HCT116 (cell line): ENCODE measurements around the gene TOR4A. TPM values are rescaled to one million over a fixed set of nuclear protein-coding genes. Genes with fewer than 3 reads are reported as not detected.

Source experiments
- ATAC-seq: fragments of 200-7000 bp; cut with Tn5 transposase; 2 replicates; pipeline ENCODE4 v1.9.1; 2020; ENCODE audit warnings: mild to moderate bottlenecking, moderate library complexity
- BruUV-seq: library from RNA; stranded (reverse); fragments of 400-500 nt; replicated peaks from 2 replicates; lab custom pipeline; 2021; lab: Mats Ljungman, UMichigan
- CTCF ChIA-PET: fragments of 300-600 bp; sonication (Branson Sonifier 250); formaldehyde crosslinking; loops from one replicate; lab custom pipeline; 2021; ENCODE audit warnings: antibody characterized with exemption; lab: Charles Lee
- POLR2A ChIA-PET: fragments of 300-600, 350-600 bp; sonication (Branson Sonifier 250); formaldehyde crosslinking; loops from one replicate; lab custom pipeline; 2021; ENCODE audit warnings: antibody characterized with exemption; lab: Charles Lee
- RAD21 ChIA-PET, 2 experiments: fragments of 300-600 bp; sonication (Branson Sonifier 250); formaldehyde crosslinking; loops; one replicate each; lab custom pipeline; 2023; ENCODE audit warnings: low total read pairs in 2 of 2; ENCODE audit not compliant: uncharacterized antibody in 2 of 2, unreplicated experiment in 2 of 2, low non-redundant PET in 1 of 2; lab: Charles Lee
- DNase-seq: peaks from one replicate; pipeline ENCODE4 v3.0.0-alpha.2; 2010; ENCODE audit warnings: low read depth, low spot score
- H2AFZ ChIP-seq: fragments of 200-600 bp; shearing (Covaris generic), sonication (generic); 2 replicates; pipeline ENCODE4 v1.6.1; 2017; ENCODE audit warnings: low read depth, mixed run types, mixed read lengths, antibody characterized with exemption, low read length; ENCODE audit not compliant: poor library complexity, severe bottlenecking
- H3K27ac ChIP-seq: 2 replicates; pipeline ENCODE4 v1.5.1; 2012; ENCODE audit warnings: low read depth, low read length
- H3K27me3 ChIP-seq: fragments of 200-600 bp; sonication (generic); 2 replicates; pipeline ENCODE4 v1.6.1; 2016; ENCODE audit warnings: mixed run types, low read length, mixed read lengths; ENCODE audit not compliant: insufficient read depth
- H3K36me3 ChIP-seq, 2 experiments: fragments of 200-500 bp in 1 of 2; fragments of 200-600 bp in 1 of 2; sonication (Bioruptor generic) in 1 of 2; sonication (generic) in 1 of 2; 2 replicates each; pipeline versions ENCODE4 v1.5.1 to v1.6.1; 2014 to 2016; ENCODE audit warnings: low read length in 2 of 2, inconsistent platforms in 1 of 2, mixed read lengths in 1 of 2, mixed run types in 1 of 2; ENCODE audit not compliant: insufficient read depth in 2 of 2, control insufficient read depth in 1 of 2
- H3K4me1 ChIP-seq, 2 experiments: fragments of 200-600 bp in 1 of 2; sonication (generic) in 1 of 2; 2 replicates each; pipeline versions ENCODE4 v1.5.1 to v1.6.1; 2012 to 2017; ENCODE audit warnings: low read length in 2 of 2, inconsistent platforms in 1 of 2, mild to moderate bottlenecking in 1 of 2, mixed read lengths in 1 of 2, mixed run types in 1 of 2, moderate library complexity in 1 of 2; ENCODE audit not compliant: insufficient read depth in 2 of 2, control insufficient read depth in 1 of 2
- H3K4me2 ChIP-seq: fragments of 200-600 bp; sonication (generic); 2 replicates; pipeline ENCODE4 v1.6.1; 2017; ENCODE audit warnings: mixed run types, low read length, mixed read lengths
- H3K4me3 ChIP-seq, 2 experiments: fragments of 200-600 bp in 1 of 2; sonication (generic) in 1 of 2; replicated peaks in 1 of 2; 2 replicates each; pipeline ENCODE4 v1.5.1; 2011 to 2016; ENCODE audit warnings: low read length in 2 of 2, control low read depth in 1 of 2, low read depth in 1 of 2, mild to moderate bottlenecking in 1 of 2, mixed read lengths in 1 of 2, mixed run types in 1 of 2
- H3K79me2 ChIP-seq: fragments of 200-600 bp; sonication (generic); 2 replicates; pipeline ENCODE4 v1.6.1; 2017; ENCODE audit warnings: mild to moderate bottlenecking, mixed run types, low read length, moderate library complexity, mixed read lengths; ENCODE audit not compliant: insufficient read depth
- H3K9ac ChIP-seq: fragments of 200-600 bp; sonication (generic); 2 replicates; pipeline ENCODE4 v1.6.1; 2016; ENCODE audit warnings: low read length, mixed read lengths
- H3K9me2 ChIP-seq: fragments of 200-600 bp; sonication (generic), shearing (Covaris generic); 2 replicates; pipeline ENCODE4 v1.6.1; 2017; ENCODE audit warnings: mixed run types, mild to moderate bottlenecking, moderate library complexity; ENCODE audit not compliant: insufficient read depth
- H3K9me3 ChIP-seq, 2 experiments: fragments of 200-500 bp in 1 of 2; fragments of 200-600 bp in 1 of 2; sonication (Bioruptor generic) in 1 of 2; sonication (generic) in 1 of 2; 2 replicates each; pipeline ENCODE4 v1.6.1; 2014 to 2017; ENCODE audit warnings: low read length in 2 of 2, mixed read lengths in 2 of 2, inconsistent platforms in 1 of 2, low read depth in 1 of 2, mild to moderate bottlenecking in 1 of 2, mixed run types in 1 of 2, moderate library complexity in 1 of 2; ENCODE audit not compliant: control insufficient read depth in 1 of 2, insufficient read depth in 1 of 2
- H4K20me1 ChIP-seq: fragments of 200-600 bp; sonication (generic), shearing (Covaris generic); 2 replicates; pipeline ENCODE4 v1.6.1; 2017; ENCODE audit warnings: mixed run types, mild to moderate bottlenecking, moderate library complexity; ENCODE audit not compliant: insufficient read depth
- EZH2 ChIP-seq: fragments of 200-600 bp; sonication (generic); IDR thresholded peaks from 2 replicates; pipeline ENCODE4 v1.6.1; 2017; ENCODE audit warnings: antibody characterized with exemption, mixed run types
- FOSL1 ChIP-seq: IDR thresholded peaks from 2 replicates; pipeline ENCODE4 v1.6.1; 2012; ENCODE audit warnings: low read depth
- POLR2AphosphoS5 ChIP-seq: IDR thresholded peaks from 2 replicates; pipeline ENCODE4 v1.6.1; 2011; ENCODE audit warnings: mild to moderate bottlenecking, low read depth, low read length, moderate library complexity
- RAD21 ChIP-seq: IDR thresholded peaks from 2 replicates; pipeline ENCODE4 v1.6.1; 2012; ENCODE audit warnings: low read depth, mild to moderate bottlenecking
- SIN3A ChIP-seq: IDR thresholded peaks from 2 replicates; pipeline ENCODE4 v1.6.1; 2012; ENCODE audit warnings: low read depth
- YY1 ChIP-seq: IDR thresholded peaks from 2 replicates; pipeline ENCODE4 v1.6.1; 2011; ENCODE audit warnings: low read length, low read depth, moderate library complexity, mild to moderate bottlenecking; ENCODE audit not compliant: insufficient replicate concordance; ENCODE audit errors: extremely low read depth
- ZFX ChIP-seq: fragments of 450-650 bp; IDR thresholded peaks from 2 replicates; pipeline ENCODE4 v1.6.1; 2017
- intact Hi-C: fragments of 100-400 bp; cut with micrococcal nuclease; formaldehyde crosslinking; loops from 2 replicates; pipeline ENCODE4 v1.10.0; 2022
- total RNA-seq: library from RNA; stranded (reverse); gene quantifications from one replicate; pipeline ENCODE4 v1.2.1, GENCODE V29; 2021; ENCODE audit not compliant: unreplicated experiment
- TF ChIP-seq, protein P1 (sequence below), 3 experiments: fragments of 200-600 bp in 1 of 3; sonication (generic) in 1 of 3; IDR thresholded peaks in 2 of 3; conservative IDR thresholded peaks in 1 of 3; 2 replicates each; pipeline ENCODE4 v1.5.1; 2012 to 2017; ENCODE audit warnings: low read depth in 2 of 3, low read length in 2 of 3, antibody characterized with exemption in 1 of 3, borderline replicate concordance in 1 of 3, control low read depth in 1 of 3, mild to moderate bottlenecking in 1 of 3, mixed read lengths in 1 of 3, mixed run types in 1 of 3, moderate library complexity in 1 of 3; ENCODE audit not compliant: insufficient read depth in 1 of 3
- TF ChIP-seq, protein P2 (sequence below): IDR thresholded peaks from 2 replicates; pipeline ENCODE4 v1.6.1; 2012

TOR4A gene
- total RNA-seq, 1 experiment from 2014 or later = 34.0 TPM

DNA sequence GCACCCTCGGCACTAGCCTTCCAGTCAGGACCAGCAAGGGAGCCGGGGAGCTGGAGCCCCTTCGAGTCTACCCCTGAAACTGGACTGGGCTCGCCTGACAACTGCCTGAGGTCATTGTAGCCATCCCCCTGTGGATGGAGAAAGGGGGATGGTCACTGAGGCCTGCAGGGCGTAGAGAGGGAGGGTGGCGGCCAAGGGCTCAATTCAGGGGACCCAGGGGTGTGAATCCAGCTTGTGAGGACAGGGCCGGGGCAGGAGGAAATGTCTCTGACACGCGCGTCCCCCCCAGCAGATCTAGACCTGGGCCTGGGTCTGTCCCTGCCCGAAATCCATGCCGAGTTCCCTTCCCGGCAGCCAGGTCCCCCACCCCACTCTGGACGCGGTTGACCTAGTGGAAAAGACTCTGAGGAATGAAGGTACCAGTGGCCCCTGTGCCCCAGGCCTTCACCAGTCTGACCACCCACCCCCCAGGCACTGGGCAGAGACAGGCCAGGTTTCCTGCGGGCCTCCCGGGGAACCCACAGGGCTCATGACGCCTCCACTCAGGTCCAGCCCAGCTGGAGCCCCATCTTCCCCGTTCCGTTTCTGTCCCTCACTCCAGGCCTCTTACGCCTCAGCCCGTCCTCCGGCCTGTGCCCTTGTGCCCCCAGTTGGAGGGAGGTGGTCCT, 46.0 kb upstream of the TOR4A start (continued):
- TF ChIP-seq, protein P1, sequence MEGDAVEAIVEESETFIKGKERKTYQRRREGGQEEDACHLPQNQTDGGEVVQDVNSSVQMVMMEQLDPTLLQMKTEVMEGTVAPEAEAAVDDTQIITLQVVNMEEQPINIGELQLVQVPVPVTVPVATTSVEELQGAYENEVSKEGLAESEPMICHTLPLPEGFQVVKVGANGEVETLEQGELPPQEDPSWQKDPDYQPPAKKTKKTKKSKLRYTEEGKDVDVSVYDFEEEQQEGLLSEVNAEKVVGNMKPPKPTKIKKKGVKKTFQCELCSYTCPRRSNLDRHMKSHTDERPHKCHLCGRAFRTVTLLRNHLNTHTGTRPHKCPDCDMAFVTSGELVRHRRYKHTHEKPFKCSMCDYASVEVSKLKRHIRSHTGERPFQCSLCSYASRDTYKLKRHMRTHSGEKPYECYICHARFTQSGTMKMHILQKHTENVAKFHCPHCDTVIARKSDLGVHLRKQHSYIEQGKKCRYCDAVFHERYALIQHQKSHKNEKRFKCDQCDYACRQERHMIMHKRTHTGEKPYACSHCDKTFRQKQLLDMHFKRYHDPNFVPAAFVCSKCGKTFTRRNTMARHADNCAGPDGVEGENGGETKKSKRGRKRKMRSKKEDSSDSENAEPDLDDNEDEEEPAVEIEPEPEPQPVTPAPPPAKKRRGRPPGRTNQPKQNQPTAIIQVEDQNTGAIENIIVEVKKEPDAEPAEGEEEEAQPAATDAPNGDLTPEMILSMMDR (IDR thresholded peaks at IDR 0.05 in 2 of 3, conservative IDR thresholded peaks at IDR 0.05 in 1 of 3; ENCODE audit: borderline replicate concordance in 1 of 3, insufficient read depth in 1 of 3, low read depth in 2 of 3, low read length in 2 of 3) = no peak
- no peak for TF ChIP-seq ZFX
- TF ChIP-seq, protein P2, sequence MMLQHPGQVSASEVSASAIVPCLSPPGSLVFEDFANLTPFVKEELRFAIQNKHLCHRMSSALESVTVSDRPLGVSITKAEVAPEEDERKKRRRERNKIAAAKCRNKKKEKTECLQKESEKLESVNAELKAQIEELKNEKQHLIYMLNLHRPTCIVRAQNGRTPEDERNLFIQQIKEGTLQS = no peak

DNA sequence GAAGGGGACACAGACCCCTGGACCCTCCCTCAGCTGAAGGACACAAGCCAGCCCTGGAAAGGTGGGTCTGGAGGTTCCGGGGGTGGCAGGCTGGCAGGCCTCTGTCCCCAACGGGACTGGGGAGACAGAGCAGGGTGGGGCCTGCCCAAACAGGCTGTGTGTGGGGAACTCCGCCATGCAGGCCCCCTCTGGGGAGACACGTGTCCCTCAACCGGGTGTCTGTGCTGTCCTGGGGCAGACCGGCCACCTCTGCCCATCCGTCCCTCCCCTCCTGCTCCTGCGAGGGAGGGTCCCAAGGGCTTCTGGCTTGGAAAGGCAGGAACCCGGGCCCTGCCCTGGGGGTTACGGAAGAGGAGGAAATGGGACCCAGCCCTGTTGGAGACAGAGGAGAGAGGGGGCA, 45.4 kb upstream of the TOR4A start:
- intact Hi-C loops = no loop called here
- H3K4me2 ChIP-seq = no peak overlapping the region
- H4K20me1 ChIP-seq = no peaks in the 10 kb centered on the region
- no peak overlapping the region for H2AFZ ChIP-seq
- DNase-seq = no peak
- H3K9ac ChIP-seq = no peak overlapping the region
- H3K9me2 ChIP-seq = no peaks in the 10 kb centered on the region
- TF ChIP-seq YY1 = no peak
- no peak for TF ChIP-seq FOSL1
- TF ChIP-seq RAD21 = no peak
- TF ChIP-seq POLR2AphosphoS5 = no peak
- TF ChIP-seq ZFX = no peak
- TF ChIP-seq SIN3A = no peak
- no peak for TF ChIP-seq EZH2
- TF ChIP-seq, all 23 proteins: peak for 0
- Histone ChIP-seq H3K36me3 (no peaks in the 10 kb centered on the region), H3K4me3 (no peak overlapping the region), H3K27me3 (no peaks in the 10 kb centered on the region), H3K27ac (no peak overlapping the region), H3K4me1 (peaks cover 20 to 37% of the 10 kb centered on the region in 2 experiments), H3K9me3 (no peaks in the 10 kb centered on the region), H3K79me2 (no peaks in the 10 kb centered on the region)
- CTCF ChIA-PET = no interaction called here
- no TSS peak for BruUV-seq
- RAD21 ChIA-PET = no interaction called here
- ATAC-seq = no peak
- POLR2A ChIA-PET = no interaction called here
